K562 (cell line): ENCODE results near the gene PARD6A. TPM values are rescaled to one million over a fixed set of nuclear protein-coding genes. Genes with fewer than 3 reads are reported as not detected.
A peak's percentile ranks its signal among the peaks of the same experiment; 100 is the strongest.

ENCODE experiments used
- ATAC-seq: fragments of 200-7000 bp; cut with Tn5 transposase; 3 replicates; pipeline ENCODE4 v1.9.1; 2020; ENCODE audit warnings: moderate library complexity
- BruUV-seq: library from RNA; stranded (reverse); fragments of 400-500 nt; replicated peaks from 2 replicates; lab custom pipeline; 2021; lab: Mats Ljungman, UMichigan
- CTCF ChIA-PET: fragments of 300-600 bp; formaldehyde crosslinking; extraction: SDS; loops from one replicate; lab custom pipeline; 2021; ENCODE audit warnings: low intra/inter-chr PET ratio; lab: Yijun Ruan, JAX
- POLR2A ChIA-PET: fragments of 300-600, 350-650 bp; sonication (Branson Sonifier 250); formaldehyde crosslinking; extraction: SDS; loops from one replicate; lab custom pipeline; 2021; ENCODE audit warnings: antibody characterized with exemption, inconsistent platforms; lab: Yijun Ruan, JAX
- DNase-seq, 4 experiments: peaks; one replicate each; pipeline versions ENCODE4 v3.0.0 to v3.0.0-alpha.2; 2011 to 2018; ENCODE audit warnings: low spot score in 3 of 4, mixed read lengths in 3 of 4; ENCODE audit errors: extremely low read depth in 1 of 4
- FAIRE-seq: peaks from 2 replicates; lab custom pipeline; 2011; peaks lifted over from hg19 to GRCh38; lab: Jason Lieb, UNC
- H2AFZ ChIP-seq: 2 replicates; pipeline ENCODE4 v1.6.0; 2011; ENCODE audit warnings: low read depth, low read length, control low read depth, inconsistent platforms
- H3K27ac ChIP-seq: fragments of 200-600 bp; 3 replicates; pipeline ENCODE4 v1.8.0; 2011; ENCODE audit warnings: low read depth, mild to moderate bottlenecking, control low read depth, inconsistent platforms, low read length, moderate library complexity, mixed read lengths; ENCODE audit errors: extremely low read depth
- H3K27me3 ChIP-seq, 2 experiments: fragments of 300-600 bp in 1 of 2; 2 replicates in 1 of 2; 3 replicates in 1 of 2; pipeline versions ENCODE4 v1.6.0 to v1.8.0; 2011; ENCODE audit warnings: inconsistent platforms in 2 of 2, low read length in 2 of 2, mild to moderate bottlenecking in 1 of 2, mixed read lengths in 1 of 2, moderate library complexity in 1 of 2; ENCODE audit not compliant: control insufficient read depth in 2 of 2, insufficient read depth in 2 of 2
- H3K36me3 ChIP-seq: fragments of 300-600 bp; 3 replicates; pipeline ENCODE4 v1.8.0; 2011; ENCODE audit warnings: mild to moderate bottlenecking, low read length, inconsistent platforms; ENCODE audit not compliant: control insufficient read depth, insufficient read depth
- H3K4me1 ChIP-seq, 2 experiments: fragments of 200-600 bp in 1 of 2; replicated peaks in 1 of 2; 2 replicates in 1 of 2; 3 replicates in 1 of 2; pipeline versions ENCODE4 v1.5.1 to v1.8.0; 2011; ENCODE audit warnings: inconsistent platforms in 2 of 2, low read length in 2 of 2, mild to moderate bottlenecking in 1 of 2, mixed read lengths in 1 of 2, moderate library complexity in 1 of 2; ENCODE audit not compliant: control insufficient read depth in 2 of 2, insufficient read depth in 2 of 2
- H3K4me2 ChIP-seq: 2 replicates; pipeline ENCODE4 v1.6.1; 2011; ENCODE audit warnings: low read length, control low read depth, inconsistent platforms, mixed read lengths; ENCODE audit not compliant: insufficient read depth
- H3K4me3 ChIP-seq: fragments of 200-600 bp; sonication (generic), shearing (Covaris generic); 2 replicates; pipeline ENCODE4 v1.5.1; 2016; ENCODE audit warnings: control low read depth, inconsistent platforms
- H3K79me2 ChIP-seq: fragments of 200-600 bp; 3 replicates; pipeline ENCODE4 v1.8.0; 2011; ENCODE audit warnings: low read length, inconsistent platforms; ENCODE audit not compliant: control insufficient read depth, insufficient read depth
- H3K9ac ChIP-seq, 2 experiments: 2 replicates each; pipeline versions ENCODE4 v1.6.0 to v1.6.1; 2011; ENCODE audit warnings: low read depth in 2 of 2, low read length in 2 of 2, control low read depth in 1 of 2, inconsistent platforms in 1 of 2, mild to moderate bottlenecking in 1 of 2, mixed read lengths in 1 of 2; ENCODE audit not compliant: insufficient read depth in 1 of 2
- H3K9me1 ChIP-seq: one replicate; pipeline ENCODE4 v1.6.0; 2011; ENCODE audit warnings: inconsistent platforms, mild to moderate bottlenecking, low read length, moderate library complexity; ENCODE audit not compliant: control insufficient read depth, insufficient read depth
- H3K9me3 ChIP-seq: replicated peaks from 2 replicates; pipeline ENCODE4 v1.5.1; 2011; ENCODE audit warnings: low read depth, low read length, inconsistent platforms; ENCODE audit not compliant: control insufficient read depth, insufficient read depth
- H4K20me1 ChIP-seq: replicated peaks from 2 replicates; pipeline ENCODE4 v1.6.1; 2011; ENCODE audit warnings: low read length, inconsistent platforms, mixed read lengths; ENCODE audit not compliant: control insufficient read depth, insufficient read depth
- CCAR2 ChIP-seq: fragments of 200-400 bp; formaldehyde crosslinking; IDR thresholded peaks from 2 replicates; pipeline ENCODE4 v1.6.1; 2017; ENCODE audit warnings: mild to moderate bottlenecking, low read depth, low read length
- KLF16 ChIP-seq: IDR thresholded peaks from 2 replicates; pipeline ENCODE4 v1.6.1; 2016; ENCODE audit warnings: antibody characterized with exemption
- RB1 ChIP-seq: fragments of 450-650 bp; IDR thresholded peaks from 2 replicates; pipeline ENCODE4 v1.6.1; 2017; ENCODE audit warnings: low read depth, mild to moderate bottlenecking
- RBM15 ChIP-seq: fragments of 200-400 bp; formaldehyde crosslinking; IDR thresholded peaks from 2 replicates; pipeline ENCODE4 v1.6.1; 2018; ENCODE audit warnings: mild to moderate bottlenecking, low read length, moderate library complexity; ENCODE audit not compliant: insufficient read depth
- SRSF3 ChIP-seq: fragments of 200-400 bp; formaldehyde crosslinking; IDR thresholded peaks from 2 replicates; pipeline ENCODE4 v1.6.1; 2016; ENCODE audit warnings: mild to moderate bottlenecking, low read length, moderate library complexity; ENCODE audit not compliant: insufficient read depth
- U2AF1 ChIP-seq: fragments of 200-400 bp; formaldehyde crosslinking; optimal IDR thresholded peaks from 2 replicates; pipeline ENCODE3; 2017; ENCODE audit warnings: mild to moderate bottlenecking, low read depth, low read length, moderate library complexity
- ZNF124 ChIP-seq: sonication (generic); formaldehyde crosslinking; IDR thresholded peaks from 2 replicates; pipeline ENCODE4 v1.8.1; 2022; ENCODE audit warnings: missing genetic modification reagents
- ZNF311 ChIP-seq: fragments of 250-450 bp; sonication (Bioruptor Pico); IDR thresholded peaks from 2 replicates; pipeline ENCODE4 v1.4.0; 2020; ENCODE audit warnings: mild to moderate bottlenecking, moderate library complexity
- ZNF75A ChIP-seq: fragments of 450-650 bp; formaldehyde crosslinking; IDR thresholded peaks from 2 replicates; pipeline ENCODE4 v1.4.0; 2020; ENCODE audit warnings: mild to moderate bottlenecking
- ZNF79 ChIP-seq: fragments of 250-450 bp; sonication (Bioruptor Pico); IDR thresholded peaks from 2 replicates; pipeline ENCODE4 v1.4.0; 2020; ENCODE audit warnings: low read depth, mild to moderate bottlenecking, moderate library complexity
- WGBS: fragments of 100-300 bp; shearing (Covaris generic); methylation state at CpG from one replicate; pipeline ENCODE4 v1.1.6; 2016; ENCODE audit warnings: low coverage, mixed read lengths; ENCODE audit not compliant: insufficient coverage; ENCODE audit errors: missing lambda C conversion rate; 5-methylcytosine and 5-hydroxymethylcytosine counted together
- in situ Hi-C: fragments of 300-500 bp; cut with MboI; formaldehyde crosslinking; loops from 4 replicates; pipeline ENCODE4 v1.15.0; 2018; ENCODE audit warnings: inconsistent platforms, mixed read lengths
- intact Hi-C: fragments of 100-400 bp; cut with micrococcal nuclease; formaldehyde crosslinking; loops from 2 replicates; pipeline ENCODE4 v1.14.2; 2022
- polyA plus RNA-seq, 8 experiments: library from polyadenylated mRNA; depleted of rRNA in 4 of 8; stranded (reverse) in 5 of 8; unstranded in 3 of 8; fragments of >200 nt; fragmentation: Nextera tagmentation in 2 of 8; fragmentation: Illumina TruSeq in 1 of 8; extraction: Ambion mirVana in 2 of 8; extraction: Trizol in 1 of 8; gene quantifications; 2 replicates each; pipeline versions ENCODE4 v1.2.1 to v1.2.3, GENCODE V29; 2011 to 2014; ENCODE audit warnings: inconsistent platforms in 1 of 8, missing spikeins in 1 of 8
- total RNA-seq, 7 experiments: library from RNA; depleted of rRNA in 6 of 7; stranded (reverse); fragments of >200 nt in 6 of 7; fragmentation: Illumina TruSeq in 2 of 7; extraction: Trizol in 2 of 7; gene quantifications; 2 replicates each; pipeline versions ENCODE4 v1.2.1 to v1.2.3, GENCODE V29; 2011 to 2021; ENCODE audit warnings: low replicate concordance in 1 of 7
- TF ChIP-seq, protein P1 (sequence below), 2 experiments: fragments of 450-650 bp; IDR thresholded peaks; 2 replicates each; pipeline ENCODE4 v1.6.1; 2018; ENCODE audit warnings: mild to moderate bottlenecking in 2 of 2, low read depth in 1 of 2; ENCODE audit not compliant: partially characterized antibody in 2 of 2
- TF ChIP-seq, protein P2 (sequence below): fragments of 450-650 bp; formaldehyde crosslinking; IDR thresholded peaks from 2 replicates; pipeline ENCODE4 v1.4.0; 2022; ENCODE audit warnings: mild to moderate bottlenecking, moderate library complexity
- TF ChIP-seq, protein P3 (sequence below): sonication (generic); formaldehyde crosslinking; IDR thresholded peaks from 2 replicates; pipeline ENCODE4 v1.8.0; 2022; ENCODE audit warnings: mild to moderate bottlenecking, missing genetic modification reagents, borderline replicate concordance

The PARD6A gene
- total and polyA plus RNA-seq, 9 of the 15 experiments (the other 6 are each of a cell fraction or from before 2014, with no cell fraction given), result 0.04 to 2.0 (median 0.44) TPM

DNA sequence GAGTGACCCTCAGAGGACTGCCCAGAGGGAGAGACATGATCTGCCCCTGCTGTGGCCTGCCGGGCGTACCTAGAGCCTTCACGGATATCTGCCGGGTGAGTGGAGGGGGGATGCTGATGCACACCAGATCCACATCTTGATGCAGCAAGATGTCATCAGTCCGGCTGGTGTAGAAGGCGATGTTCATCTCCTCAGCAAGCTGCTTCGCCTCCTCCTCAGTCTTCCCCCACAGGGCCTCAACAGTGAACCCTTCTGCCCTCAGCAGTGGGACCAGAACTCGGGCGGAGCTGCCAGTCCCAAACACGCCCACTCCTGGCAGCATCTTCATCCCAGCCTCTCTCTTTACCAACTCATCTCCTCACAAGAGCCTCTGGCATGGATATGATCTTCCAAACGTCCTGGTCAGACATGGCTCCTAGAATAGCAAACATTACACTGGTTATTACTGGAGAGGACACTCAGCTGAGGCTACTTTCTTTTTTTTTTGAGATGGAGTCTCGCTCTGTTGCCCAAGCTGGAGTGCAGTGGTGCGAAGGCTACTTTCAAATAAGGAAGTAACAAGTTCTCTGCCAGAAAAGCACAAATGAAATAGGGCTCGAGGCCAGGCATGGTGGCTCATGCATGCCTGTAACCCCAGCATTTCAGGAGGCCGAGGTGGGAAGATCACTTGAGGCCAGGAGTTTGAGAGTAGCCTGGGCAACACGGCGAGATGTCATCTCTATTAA is 24.8 kb downstream of the PARD6A start:
- Histone ChIP-seq H3K9me3 (no peaks in the 10 kb centered on the region), H3K9ac (peak overlapping the region in 1 of 2 experiments; percentile 50; a peak in 1 of 4 replicates), H3K79me2 (no peaks in the 10 kb centered on the region), H3K27ac (no peak overlapping the region), H3K9me1 (peaks cover 2% of the 10 kb centered on the region), H3K27me3 (no peaks in the 10 kb centered on the region), H3K4me3 (no peak overlapping the region), H3K36me3 (peaks cover 28% of the 10 kb centered on the region; the same call in 2 of the 3 replicates), H2AFZ (no peak overlapping the region), H3K4me2 (no peak overlapping the region), H4K20me1 (peaks cover 6% of the 10 kb centered on the region; the same call in 1 of the 2 replicates), H3K4me1 (no peaks in the 10 kb centered on the region)
- in situ Hi-C loops (no loop called here), intact Hi-C loops (no loop called here)
- POLR2A ChIA-PET, result interaction anchor here (0.6 kb wide), 1 partner anchor 22 kb away, joined by 4 read pairs; no protein-coding TSS in a partner anchor
- CTCF ChIA-PET, result no interaction called here
- TF ChIP-seq, protein P1, sequence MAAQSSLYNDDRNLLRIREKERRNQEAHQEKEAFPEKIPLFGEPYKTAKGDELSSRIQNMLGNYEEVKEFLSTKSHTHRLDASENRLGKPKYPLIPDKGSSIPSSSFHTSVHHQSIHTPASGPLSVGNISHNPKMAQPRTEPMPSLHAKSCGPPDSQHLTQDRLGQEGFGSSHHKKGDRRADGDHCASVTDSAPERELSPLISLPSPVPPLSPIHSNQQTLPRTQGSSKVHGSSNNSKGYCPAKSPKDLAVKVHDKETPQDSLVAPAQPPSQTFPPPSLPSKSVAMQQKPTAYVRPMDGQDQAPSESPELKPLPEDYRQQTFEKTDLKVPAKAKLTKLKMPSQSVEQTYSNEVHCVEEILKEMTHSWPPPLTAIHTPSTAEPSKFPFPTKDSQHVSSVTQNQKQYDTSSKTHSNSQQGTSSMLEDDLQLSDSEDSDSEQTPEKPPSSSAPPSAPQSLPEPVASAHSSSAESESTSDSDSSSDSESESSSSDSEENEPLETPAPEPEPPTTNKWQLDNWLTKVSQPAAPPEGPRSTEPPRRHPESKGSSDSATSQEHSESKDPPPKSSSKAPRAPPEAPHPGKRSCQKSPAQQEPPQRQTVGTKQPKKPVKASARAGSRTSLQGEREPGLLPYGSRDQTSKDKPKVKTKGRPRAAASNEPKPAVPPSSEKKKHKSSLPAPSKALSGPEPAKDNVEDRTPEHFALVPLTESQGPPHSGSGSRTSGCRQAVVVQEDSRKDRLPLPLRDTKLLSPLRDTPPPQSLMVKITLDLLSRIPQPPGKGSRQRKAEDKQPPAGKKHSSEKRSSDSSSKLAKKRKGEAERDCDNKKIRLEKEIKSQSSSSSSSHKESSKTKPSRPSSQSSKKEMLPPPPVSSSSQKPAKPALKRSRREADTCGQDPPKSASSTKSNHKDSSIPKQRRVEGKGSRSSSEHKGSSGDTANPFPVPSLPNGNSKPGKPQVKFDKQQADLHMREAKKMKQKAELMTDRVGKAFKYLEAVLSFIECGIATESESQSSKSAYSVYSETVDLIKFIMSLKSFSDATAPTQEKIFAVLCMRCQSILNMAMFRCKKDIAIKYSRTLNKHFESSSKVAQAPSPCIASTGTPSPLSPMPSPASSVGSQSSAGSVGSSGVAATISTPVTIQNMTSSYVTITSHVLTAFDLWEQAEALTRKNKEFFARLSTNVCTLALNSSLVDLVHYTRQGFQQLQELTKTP (IDR thresholded peaks at IDR 0.05; ENCODE audit: low read depth in 1 of 2, partially characterized antibody in 2 of 2), result no peak
- TF ChIP-seq, protein P2, sequence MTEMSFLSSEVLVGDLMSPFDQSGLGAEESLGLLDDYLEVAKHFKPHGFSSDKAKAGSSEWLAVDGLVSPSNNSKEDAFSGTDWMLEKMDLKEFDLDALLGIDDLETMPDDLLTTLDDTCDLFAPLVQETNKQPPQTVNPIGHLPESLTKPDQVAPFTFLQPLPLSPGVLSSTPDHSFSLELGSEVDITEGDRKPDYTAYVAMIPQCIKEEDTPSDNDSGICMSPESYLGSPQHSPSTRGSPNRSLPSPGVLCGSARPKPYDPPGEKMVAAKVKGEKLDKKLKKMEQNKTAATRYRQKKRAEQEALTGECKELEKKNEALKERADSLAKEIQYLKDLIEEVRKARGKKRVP (CRISPR knock-in tag), result no peak
- TF ChIP-seq CCAR2, result no peak
- TF ChIP-seq SRSF3, result no peak
- TF ChIP-seq ZNF124, result no peak
- TF ChIP-seq KLF16, result no peak
- no peak for TF ChIP-seq ZNF75A
- no peak for TF ChIP-seq ZNF311 (CRISPR knock-in tag)
- no peak for TF ChIP-seq RB1
- TF ChIP-seq, protein P3, sequence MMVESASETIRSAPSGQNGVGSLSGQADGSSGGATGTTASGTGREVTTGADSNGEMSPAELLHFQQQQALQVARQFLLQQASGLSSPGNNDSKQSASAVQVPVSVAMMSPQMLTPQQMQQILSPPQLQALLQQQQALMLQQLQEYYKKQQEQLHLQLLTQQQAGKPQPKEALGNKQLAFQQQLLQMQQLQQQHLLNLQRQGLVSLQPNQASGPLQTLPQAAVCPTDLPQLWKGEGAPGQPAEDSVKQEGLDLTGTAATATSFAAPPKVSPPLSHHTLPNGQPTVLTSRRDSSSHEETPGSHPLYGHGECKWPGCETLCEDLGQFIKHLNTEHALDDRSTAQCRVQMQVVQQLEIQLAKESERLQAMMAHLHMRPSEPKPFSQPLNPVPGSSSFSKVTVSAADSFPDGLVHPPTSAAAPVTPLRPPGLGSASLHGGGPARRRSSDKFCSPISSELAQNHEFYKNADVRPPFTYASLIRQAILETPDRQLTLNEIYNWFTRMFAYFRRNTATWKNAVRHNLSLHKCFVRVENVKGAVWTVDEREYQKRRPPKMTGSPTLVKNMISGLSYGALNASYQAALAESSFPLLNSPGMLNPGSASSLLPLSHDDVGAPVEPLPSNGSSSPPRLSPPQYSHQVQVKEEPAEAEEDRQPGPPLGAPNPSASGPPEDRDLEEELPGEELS, result no peak
- no peak for TF ChIP-seq ZNF79 (CRISPR knock-in tag)
- no peak for TF ChIP-seq RBM15
- TF ChIP-seq U2AF1, result no peak
- WGBS, result 82% methylated on average over 17 of the region's 17 CpGs
- no peak for DNase-seq
- FAIRE-seq, result no peak
- no TSS peak for BruUV-seq
- ATAC-seq, result no peak
